Hepatocyte (in vitro differentiated cells): ENCODE measurements around the gene TANGO2. TPM values are rescaled to one million over a fixed set of nuclear protein-coding genes. Genes with fewer than 3 reads are reported as not detected.

Experiments used
- DNase-seq: peaks from one replicate; pipeline ENCODE4 v3.0.0-alpha.2; 2016; ENCODE audit warnings: low spot score
- H2AFZ ChIP-seq: fragments of 200-600 bp; sonication (generic); 2 replicates; pipeline ENCODE4 v1.6.0; 2016; ENCODE audit warnings: antibody characterized with exemption, mild to moderate bottlenecking
- H3K27ac ChIP-seq: fragments of 200-600 bp; sonication (generic); 2 replicates; pipeline ENCODE4 v1.5.1; 2016; ENCODE audit warnings: mild to moderate bottlenecking
- H3K27me3 ChIP-seq: fragments of 200-600 bp; sonication (generic); 2 replicates; pipeline ENCODE4 v1.6.1; 2016
- H3K36me3 ChIP-seq: fragments of 200-600 bp; sonication (generic); replicated peaks from 2 replicates; pipeline ENCODE4 v1.5.1; 2016; ENCODE audit warnings: low read depth; ENCODE audit not compliant: insufficient read depth
- H3K4me1 ChIP-seq: fragments of 200-600 bp; sonication (generic); 2 replicates; pipeline ENCODE4 v1.5.1; 2016; ENCODE audit warnings: mild to moderate bottlenecking, moderate library complexity; ENCODE audit not compliant: insufficient read depth
- H3K4me2 ChIP-seq: fragments of 200-600 bp; sonication (generic); 2 replicates; pipeline ENCODE4 v1.6.0; 2016
- H3K4me3 ChIP-seq: fragments of 200-600 bp; sonication (generic); 2 replicates; pipeline ENCODE4 v1.5.1; 2016; ENCODE audit warnings: mild to moderate bottlenecking
- H3K79me2 ChIP-seq: fragments of 200-600 bp; sonication (generic); 2 replicates; pipeline ENCODE4 v1.6.0; 2017; ENCODE audit warnings: mild to moderate bottlenecking
- H3K9me2 ChIP-seq: fragments of 200-600 bp; sonication (generic); replicated peaks from 2 replicates; pipeline ENCODE4 v1.6.0; 2017; ENCODE audit warnings: mild to moderate bottlenecking; ENCODE audit not compliant: insufficient read depth
- H3K9me3 ChIP-seq: fragments of 200-600 bp; sonication (generic); 2 replicates; pipeline ENCODE4 v1.5.1; 2016; ENCODE audit warnings: low read depth, mild to moderate bottlenecking
- H4K20me1 ChIP-seq: fragments of 200-600 bp; sonication (generic); 2 replicates; pipeline ENCODE4 v1.6.0; 2016; ENCODE audit warnings: mild to moderate bottlenecking; ENCODE audit not compliant: insufficient read depth, poor library complexity, severe bottlenecking
- EZH2 ChIP-seq: fragments of 200-600 bp; sonication (generic); IDR thresholded peaks from 2 replicates; pipeline ENCODE4 v1.6.1; 2016; ENCODE audit warnings: antibody characterized with exemption, mild to moderate bottlenecking, borderline replicate concordance
- EZH2phosphoT487 ChIP-seq: fragments of 200-600 bp; sonication (generic); IDR thresholded peaks from one replicate; pipeline ENCODE4 v1.6.1; 2018; ENCODE audit warnings: antibody characterized with exemption, mild to moderate bottlenecking, low read depth, moderate library complexity; ENCODE audit not compliant: unreplicated experiment, severe bottlenecking
- WGBS: methylation state at CpG from one replicate; pipeline ENCODE4 v1.1.6; 2016; ENCODE audit warnings: low lambda C conversion rate; ENCODE audit errors: missing lambda C conversion rate; 5-methylcytosine and 5-hydroxymethylcytosine counted together
- polyA plus RNA-seq: library from polyadenylated mRNA; unstranded; fragments of >200 nt; fragmentation: Nextera tagmentation; extraction: Ambion mirVana; gene quantifications from 2 replicates; pipeline ENCODE4 v1.2.1, GENCODE V29; 2016
- total RNA-seq: library from RNA; depleted of rRNA; stranded (reverse); fragments of >200 nt; gene quantifications from 2 replicates; pipeline ENCODE4 v1.2.3, GENCODE V29; 2014
- TF ChIP-seq, protein P1 (sequence below): fragments of 200-600 bp; sonication (generic); IDR thresholded peaks from 2 replicates; pipeline ENCODE4 v1.5.1; 2016; ENCODE audit warnings: antibody characterized with exemption, mild to moderate bottlenecking; ENCODE audit not compliant: poor library complexity

TANGO2 gene
- total and polyA plus RNA-seq, 2 experiments from 2014 or later = 20.8 to 21.4 TPM

DNA sequence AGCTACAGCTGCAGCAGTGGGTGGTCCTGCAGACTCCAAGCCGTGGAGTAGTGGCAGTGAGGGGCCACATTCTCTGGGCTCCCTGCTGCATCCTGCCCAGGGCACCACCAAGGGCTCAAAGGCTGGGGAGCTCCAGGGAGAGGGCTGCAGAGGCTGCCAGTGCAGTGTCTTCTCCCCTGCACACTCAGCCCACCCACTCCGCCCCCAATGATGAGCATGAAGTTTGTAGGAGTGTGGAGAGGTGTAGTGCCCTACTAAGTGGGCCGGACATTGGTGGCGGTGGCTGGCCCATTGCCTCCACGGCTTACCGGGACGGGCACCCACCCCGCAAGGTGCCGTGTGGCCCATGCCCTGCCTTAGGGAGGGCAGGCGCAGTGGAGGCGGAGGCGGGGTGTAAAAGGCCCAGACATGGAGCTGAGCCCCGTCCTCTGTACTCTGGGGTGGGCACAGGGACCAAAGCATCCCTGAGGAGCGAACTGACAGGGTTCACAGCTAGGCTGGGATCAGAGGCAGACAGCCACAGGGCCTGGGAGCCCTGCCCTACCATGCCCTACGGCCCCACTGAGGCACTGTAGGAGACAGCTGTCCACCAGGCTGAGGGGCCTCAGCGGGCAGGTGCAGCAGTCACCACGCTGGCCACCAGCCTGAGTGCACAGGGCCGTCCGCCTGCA lies 23.2 kb upstream of the TANGO2 start:
- no peaks in the 10 kb centered on the region for H3K79me2 ChIP-seq
- no peak for DNase-seq
- peaks cover 12% of the 10 kb centered on the region for H3K4me1 ChIP-seq
- no peaks in the 10 kb centered on the region for H4K20me1 ChIP-seq
- no peak overlapping the region for H3K4me3 ChIP-seq
- no peaks in the 10 kb centered on the region for H3K27me3 ChIP-seq
- H3K27ac ChIP-seq = no peak overlapping the region
- H3K4me2 ChIP-seq = no peak overlapping the region
- H2AFZ ChIP-seq = no peak overlapping the region
- no peaks in the 10 kb centered on the region for H3K9me3 ChIP-seq
- H3K36me3 ChIP-seq = no peaks in the 10 kb centered on the region
- no peaks in the 10 kb centered on the region for H3K9me2 ChIP-seq
- TF ChIP-seq EZH2 (no peak), EZH2phosphoT487 (no peak)
- TF ChIP-seq, protein P1, sequence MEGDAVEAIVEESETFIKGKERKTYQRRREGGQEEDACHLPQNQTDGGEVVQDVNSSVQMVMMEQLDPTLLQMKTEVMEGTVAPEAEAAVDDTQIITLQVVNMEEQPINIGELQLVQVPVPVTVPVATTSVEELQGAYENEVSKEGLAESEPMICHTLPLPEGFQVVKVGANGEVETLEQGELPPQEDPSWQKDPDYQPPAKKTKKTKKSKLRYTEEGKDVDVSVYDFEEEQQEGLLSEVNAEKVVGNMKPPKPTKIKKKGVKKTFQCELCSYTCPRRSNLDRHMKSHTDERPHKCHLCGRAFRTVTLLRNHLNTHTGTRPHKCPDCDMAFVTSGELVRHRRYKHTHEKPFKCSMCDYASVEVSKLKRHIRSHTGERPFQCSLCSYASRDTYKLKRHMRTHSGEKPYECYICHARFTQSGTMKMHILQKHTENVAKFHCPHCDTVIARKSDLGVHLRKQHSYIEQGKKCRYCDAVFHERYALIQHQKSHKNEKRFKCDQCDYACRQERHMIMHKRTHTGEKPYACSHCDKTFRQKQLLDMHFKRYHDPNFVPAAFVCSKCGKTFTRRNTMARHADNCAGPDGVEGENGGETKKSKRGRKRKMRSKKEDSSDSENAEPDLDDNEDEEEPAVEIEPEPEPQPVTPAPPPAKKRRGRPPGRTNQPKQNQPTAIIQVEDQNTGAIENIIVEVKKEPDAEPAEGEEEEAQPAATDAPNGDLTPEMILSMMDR = no peak
- WGBS = 95% methylated on average over 18 of the region's 19 CpGs

GRCh38 chr22:19998232-19998951 lies 22.5 kb upstream of the TANGO2 start:
- Histone ChIP-seq H2AFZ (no peak overlapping the region), H3K9me2 (no peaks in the 10 kb centered on the region), H3K4me2 (no peak overlapping the region), H3K27ac (no peak overlapping the region), H3K4me3 (no peak overlapping the region), H3K4me1 (peaks cover 12% of the 10 kb centered on the region), H3K27me3 (no peaks in the 10 kb centered on the region), H3K79me2 (no peaks in the 10 kb centered on the region), H4K20me1 (no peaks in the 10 kb centered on the region), H3K36me3 (no peaks in the 10 kb centered on the region), H3K9me3 (no peaks in the 10 kb centered on the region)
- WGBS = 62% methylated on average over 14 of the region's 16 CpGs
- DNase-seq = no peak
- no peak for TF ChIP-seq EZH2phosphoT487
- TF ChIP-seq, protein P1 = no peak

- Histone ChIP-seq H3K9me3 (peaks cover 8% of the 10 kb centered on the region), H3K27me3 (no peaks in the 10 kb centered on the region), H3K9me2 (no peaks in the 10 kb centered on the region), H3K4me3 (no peak overlapping the region), H3K27ac (no peak overlapping the region), H3K4me1 (peaks cover 12% of the 10 kb centered on the region), H3K36me3 (no peaks in the 10 kb centered on the region), H3K4me2 (no peak overlapping the region), H4K20me1 (no peaks in the 10 kb centered on the region), H3K79me2 (no peaks in the 10 kb centered on the region), H2AFZ (no peak overlapping the region)
- no peak for DNase-seq
- WGBS = 70% methylated on average over 7 of the region's 8 CpGs
- TF ChIP-seq, protein P1 = no peak
- TF ChIP-seq EZH2 (no peak), EZH2phosphoT487 (no peak)
These were observed 21.7 kb upstream of the TANGO2 start for GRCh38 chr22:19998991-19999820.
